PC-3 (cell line): ENCODE results near the gene ACYP2.

Experiments
- EZH2 ChIP-seq: fragments of 300-600 bp; sonication (generic); IDR thresholded peaks from one replicate; pipeline ENCODE4 v1.6.1; 2017; ENCODE audit warnings: antibody characterized with exemption, mild to moderate bottlenecking, low read length; ENCODE audit not compliant: unreplicated experiment
- EZH2phosphoT487 ChIP-seq: fragments of 300-600 bp; sonication (generic); IDR thresholded peaks from 2 replicates; pipeline ENCODE4 v1.6.1; 2018; ENCODE audit warnings: mild to moderate bottlenecking, antibody characterized with exemption, low read length, borderline replicate concordance
- TF ChIP-seq, protein P1 (sequence below): fragments of 300-600 bp; sonication (generic); conservative IDR thresholded peaks from 2 replicates; pipeline ENCODE4 v1.5.1; 2017; ENCODE audit warnings: antibody characterized with exemption, low read depth, mild to moderate bottlenecking, low read length

DNA sequence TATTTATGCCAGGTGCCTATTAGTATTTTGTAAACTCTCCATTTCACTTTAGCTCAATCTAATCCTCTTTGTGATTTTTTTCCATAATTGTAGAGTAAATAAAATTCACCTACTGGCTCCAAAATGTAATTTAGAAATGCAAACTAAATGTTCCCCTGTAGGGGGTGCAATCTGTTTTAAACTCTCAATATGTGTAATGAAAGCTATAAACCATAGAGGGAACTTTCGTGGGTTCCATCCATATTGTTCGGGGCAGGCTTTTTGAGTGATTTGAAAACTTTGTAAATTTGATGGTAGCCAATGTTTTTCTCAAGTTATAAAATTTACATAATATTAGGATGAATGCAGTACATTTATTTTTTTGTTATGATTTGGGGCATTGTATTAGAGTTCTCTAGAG lies 91.2 kb downstream of the ACYP2 start:
- TF ChIP-seq, protein P1, sequence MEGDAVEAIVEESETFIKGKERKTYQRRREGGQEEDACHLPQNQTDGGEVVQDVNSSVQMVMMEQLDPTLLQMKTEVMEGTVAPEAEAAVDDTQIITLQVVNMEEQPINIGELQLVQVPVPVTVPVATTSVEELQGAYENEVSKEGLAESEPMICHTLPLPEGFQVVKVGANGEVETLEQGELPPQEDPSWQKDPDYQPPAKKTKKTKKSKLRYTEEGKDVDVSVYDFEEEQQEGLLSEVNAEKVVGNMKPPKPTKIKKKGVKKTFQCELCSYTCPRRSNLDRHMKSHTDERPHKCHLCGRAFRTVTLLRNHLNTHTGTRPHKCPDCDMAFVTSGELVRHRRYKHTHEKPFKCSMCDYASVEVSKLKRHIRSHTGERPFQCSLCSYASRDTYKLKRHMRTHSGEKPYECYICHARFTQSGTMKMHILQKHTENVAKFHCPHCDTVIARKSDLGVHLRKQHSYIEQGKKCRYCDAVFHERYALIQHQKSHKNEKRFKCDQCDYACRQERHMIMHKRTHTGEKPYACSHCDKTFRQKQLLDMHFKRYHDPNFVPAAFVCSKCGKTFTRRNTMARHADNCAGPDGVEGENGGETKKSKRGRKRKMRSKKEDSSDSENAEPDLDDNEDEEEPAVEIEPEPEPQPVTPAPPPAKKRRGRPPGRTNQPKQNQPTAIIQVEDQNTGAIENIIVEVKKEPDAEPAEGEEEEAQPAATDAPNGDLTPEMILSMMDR, result peak; percentile 84
- TF ChIP-seq EZH2 (no peak), EZH2phosphoT487 (no peak)
